Ovary (tissue), 9 donors: ENCODE results near the gene THRB. TPM values are rescaled to one million over a fixed set of nuclear protein-coding genes. Genes with fewer than 3 reads are reported as not detected.

ENCODE experiments used
- DNase-seq, 5 donors: peaks; one replicate each; pipeline ENCODE4 v3.0.0-alpha.2; 2019 to 2020
- H3K27ac ChIP-seq, 2 donors: fragments of 200-600 bp; one replicate each; pipeline versions ENCODE4 v1.5.1 to v1.8.0; 2019 to 2022
- H3K27me3 ChIP-seq: fragments of 200-600 bp; one replicate; pipeline ENCODE4 v1.8.0; 2022
- H3K36me3 ChIP-seq: fragments of 200-600 bp; sonication (generic); one replicate; pipeline ENCODE4 v1.5.1; 2019
- H3K4me1 ChIP-seq: one replicate; pipeline ENCODE4 v1.8.1; 2013; ENCODE audit warnings: mild to moderate bottlenecking, moderate library complexity; ENCODE audit not compliant: insufficient read depth
- H3K4me3 ChIP-seq: fragments of 200-600 bp; sonication (generic); one replicate; pipeline ENCODE4 v1.5.1; 2017
- H3K9me3 ChIP-seq, 2 donors: fragments of 200-600 bp in 1 of 2; sonication (generic) in 1 of 2; one replicate each; pipeline versions ENCODE4 v1.5.1 to v1.8.1; 2013 to 2019; ENCODE audit warnings: mild to moderate bottlenecking in 1 of 2, moderate library complexity in 1 of 2
- CTCF ChIP-seq, 3 donors: fragments of 450-650 bp in 2 of 3; fragments of 200-600 bp in 1 of 3; IDR thresholded peaks; one replicate each; pipeline versions ENCODE4 v1.5.1 to v1.8.0; 2016 to 2022; ENCODE audit warnings: antibody characterized with exemption in 3 of 3, mild to moderate bottlenecking in 1 of 3
- EP300 ChIP-seq: sonication (generic); formaldehyde crosslinking; IDR thresholded peaks from one replicate; pipeline ENCODE4 v1.6.1; 2017; ENCODE audit warnings: antibody characterized with exemption
- POLR2A ChIP-seq: fragments of 450-650 bp; IDR thresholded peaks from one replicate; pipeline ENCODE4 v1.6.1; 2017; ENCODE audit warnings: antibody characterized with exemption, mild to moderate bottlenecking, moderate library complexity
- WGBS, 3 donors: extraction: QIAGEN DNeasy Blood & Tissue Kit in 1 of 3; methylation state at CpG; one replicate each; pipeline versions ENCODE4 v1.1.5 to v1.1.7; 2013 to 2017; 5-methylcytosine and 5-hydroxymethylcytosine counted together
- intact Hi-C, 4 donors: fragments of 100-400 bp; cut with DNase I; formaldehyde crosslinking; loops; one replicate each; pipeline versions ENCODE4 v1.11.0 to v1.15.1; 2022 to 2023
- polyA plus RNA-seq, 2 donors: library from polyadenylated mRNA; stranded (reverse); fragments of 200-250 nt in 1 of 2; fragments of 350-450 nt in 1 of 2; fragmentation: Illumina TruSeq in 1 of 2; extraction: RNeasy Lipid Tissue Mini Kit (QIAGEN cat#74804) in 1 of 2; gene quantifications; one replicate each; pipeline ENCODE4 v1.2.3, GENCODE V29; 2013 to 2014
- total RNA-seq, 7 donors: library from RNA; depleted of rRNA in 2 of 7; stranded (reverse); fragments of >200 nt in 2 of 7; fragmentation: NEBNext Ultra II Directional in 3 of 7; extraction: Animal tissue kit (Norgen Biotek cat#: 25700) in 3 of 7; gene quantifications; one replicate each; pipeline versions ENCODE4 v1.1.0 to v1.2.4, GENCODE V29; 2016 to 2023
- donor health status: DM: no; HTN: no; CAD: no; lungs with moderate emphysema.
- donor health status: DM: no; HTN: no; CAD: no.
- donor health status: Bipolar disorder and iron deficiency.
- donor health status: DM: yes; HTN: yes; CAD: no.
- donor health status: DM: no; HTN: no; CAD: no.
- donor health status: DM: yes; HTN: yes; CAD: no.

Gene THRB
- total and polyA plus RNA-seq, 9 donors: 0.91 to 6.5 (median 3.2) TPM

DNA sequence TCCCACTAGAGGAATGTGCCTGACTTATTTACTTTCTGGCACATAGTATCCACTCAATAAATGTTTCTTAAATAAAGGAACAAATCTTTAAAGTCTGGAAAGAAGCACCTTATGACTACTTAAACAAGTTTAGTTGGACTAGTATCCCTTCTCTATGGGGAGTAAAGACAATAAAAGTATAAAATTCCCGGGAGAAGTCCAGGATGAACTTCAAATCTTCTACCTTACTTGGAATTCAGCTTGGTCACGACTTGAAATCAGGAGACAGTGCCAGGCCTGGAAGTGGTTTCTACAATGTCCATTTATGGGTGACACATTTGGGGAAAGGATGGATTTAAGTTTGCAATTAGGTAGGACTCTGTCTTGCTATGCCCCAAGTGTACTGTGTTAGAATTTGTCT lies 353.1 kb downstream of the THRB start:
- Histone ChIP-seq H3K4me1 (peaks cover 3% of the 10 kb centered on the region), H3K36me3 (no peaks in the 10 kb centered on the region), H3K9me3 (no peaks in the 10 kb centered on the region), H3K27me3 (no peaks in the 10 kb centered on the region), H3K27ac (no peak overlapping the region), H3K4me3 (no peak overlapping the region)
- intact Hi-C loops: no loop called here
- no peak for DNase-seq
- 74 to 89% (median 88%) methylated on average over 2 of the region's 2 CpGs for WGBS, 3 donors
- TF ChIP-seq CTCF (IDR thresholded peaks at IDR 0.05): no peak
- no peak for TF ChIP-seq POLR2A
- TF ChIP-seq EP300: no peak

GRCh38 chr3:24139463-24140412 lies 354.9 kb downstream of the THRB start:
- WGBS, 3 donors: 39 to 40% (median 39%) methylated on average over 4 of the region's 4 CpGs
- Histone ChIP-seq H3K9me3 (no peaks in the 10 kb centered on the region), H3K4me1 (no peaks in the 10 kb centered on the region), H3K4me3 (no peak overlapping the region), H3K27me3 (no peaks in the 10 kb centered on the region), H3K27ac (no peak overlapping the region), H3K36me3 (no peaks in the 10 kb centered on the region)
- no peak for DNase-seq
- TF ChIP-seq CTCF (IDR thresholded peaks at IDR 0.05) (no peak), POLR2A (no peak)
- intact Hi-C loops: no loop called here

- no peaks in the 10 kb centered on the region for H3K36me3 ChIP-seq
- H3K27ac ChIP-seq: no peak overlapping the region
- WGBS, 3 donors: 85 to 96% (median 87%) methylated on average over 1 of the region's 1 CpG
- H3K9me3 ChIP-seq: no peaks in the 10 kb centered on the region
- TF ChIP-seq CTCF (IDR thresholded peaks at IDR 0.05) (no peak), EP300 (no peak), POLR2A (no peak)
- H3K27me3 ChIP-seq: no peaks in the 10 kb centered on the region
- H3K4me3 ChIP-seq: no peak overlapping the region
- intact Hi-C loops: no loop called here
- no peak for DNase-seq
- no peaks in the 10 kb centered on the region for H3K4me1 ChIP-seq
Observed at GRCh38 chr3:24138876-24139256, 355.8 kb downstream of the THRB start.

GRCh38 chr3:24137958-24138875 lies 356.4 kb downstream of the THRB start:
- WGBS, 3 donors: 72 to 78% (median 73%) methylated on average over 6 of the region's 6 CpGs

More at GRCh38 chr3:24137958-24138875, 356.4 kb downstream of the THRB start:
- DNase-seq: no peak
- Histone ChIP-seq H3K27ac (no peak overlapping the region), H3K27me3 (no peaks in the 10 kb centered on the region), H3K4me3 (no peak overlapping the region), H3K4me1 (no peaks in the 10 kb centered on the region), H3K36me3 (no peaks in the 10 kb centered on the region), H3K9me3 (no peaks in the 10 kb centered on the region)
- intact Hi-C loops: no loop called here
- TF ChIP-seq CTCF (IDR thresholded peaks at IDR 0.05): no peak
- no peak for TF ChIP-seq EP300
- no peak for TF ChIP-seq POLR2A
